GM23248 (cell line): ENCODE data around the gene SLC9A2.

Experiments
- EZH2 ChIP-seq: fragments of 200-600 bp; sonication (generic); IDR thresholded peaks from 2 replicates; pipeline ENCODE4 v1.6.1; 2018; ENCODE audit warnings: antibody characterized with exemption, mild to moderate bottlenecking; ENCODE audit not compliant: insufficient read depth, poor library complexity, severe bottlenecking
- EZH2phosphoT487 ChIP-seq: fragments of 200-600 bp; sonication (generic); IDR thresholded peaks from 2 replicates; pipeline ENCODE4 v1.6.1; 2018; ENCODE audit warnings: antibody characterized with exemption, moderate library complexity, mild to moderate bottlenecking, low read depth; ENCODE audit not compliant: insufficient read depth

DNA sequence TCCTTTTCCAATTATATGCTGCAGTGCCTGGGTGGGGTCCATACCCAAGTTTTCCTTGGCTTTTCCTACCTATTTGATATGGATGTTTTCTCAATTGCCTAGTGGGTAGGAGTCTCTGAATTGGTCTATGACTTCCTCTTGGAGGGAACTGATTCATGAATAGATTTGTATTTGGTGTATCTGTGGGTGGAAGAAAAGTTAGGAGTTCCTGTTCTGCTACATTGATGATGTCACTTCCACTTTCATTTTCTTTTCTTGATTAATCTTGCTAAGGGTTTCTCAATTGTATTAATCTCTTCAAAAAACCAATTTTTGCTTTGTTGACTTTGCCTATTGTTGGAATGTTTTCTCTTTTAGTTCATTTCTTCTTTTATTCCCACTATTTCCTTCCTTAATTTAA lies 37.4 kb upstream of the SLC9A2 start:
- no peak for TF ChIP-seq EZH2phosphoT487
- no peak for TF ChIP-seq EZH2
